Hematopoietic multipotent progenitor cell treated with erythropoietin and hydrocortisone succinate and interleukin-3 and kit ligand, for 6 days (in vitro differentiated cells): Measurements from ENCODE around the gene PLPPR1.
"Not testable (repeated sequence)": the region's sequence is repeated elsewhere in the genome, so short reads cannot be mapped to it uniquely, and the experiment has no call there.

ENCODE experiments used
- DNase-seq: peaks from one replicate; pipeline ENCODE4 v3.0.0-alpha.2; 2015

PLPPR1 gene

DNA sequence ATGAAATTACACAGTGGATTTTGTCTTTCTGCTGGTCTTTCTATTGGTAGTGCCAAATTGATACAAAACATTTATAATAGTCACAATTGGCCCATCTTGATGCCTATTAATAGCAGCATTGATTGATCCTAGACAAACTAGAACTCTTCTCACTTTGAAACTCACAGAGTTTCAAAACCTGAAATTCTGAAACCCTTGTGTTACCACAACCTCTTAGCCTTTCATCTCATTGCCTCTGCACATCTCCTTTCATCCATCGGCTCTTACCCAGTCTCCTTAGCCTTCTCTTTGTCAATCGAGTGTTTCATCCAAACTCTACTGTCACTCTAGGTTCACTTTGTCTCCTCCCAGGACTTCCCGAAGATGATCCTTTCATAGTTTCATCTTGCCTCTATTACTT is 22.1 kb downstream of the PLPPR1 start:
- no peak for DNase-seq

DNA sequence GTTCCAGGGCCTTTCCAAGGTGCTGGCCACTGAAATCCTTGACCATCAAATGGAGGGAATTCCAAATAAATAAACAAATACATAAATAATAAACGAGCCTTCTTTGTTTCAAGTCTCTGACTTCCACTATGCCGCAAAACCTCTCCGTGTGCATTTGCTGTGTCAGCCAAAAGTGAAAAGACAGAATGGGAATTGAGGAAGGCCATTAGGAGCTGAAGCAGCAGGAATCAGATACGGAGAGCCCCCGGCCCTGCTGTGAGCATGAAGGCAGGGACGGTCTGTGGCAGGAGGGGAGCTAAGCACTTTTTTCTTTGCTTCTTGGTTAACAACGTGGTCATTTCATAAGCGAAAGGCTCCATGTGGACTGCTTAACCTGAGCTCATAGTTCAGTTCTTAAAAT is 26.1 kb downstream of the PLPPR1 start:
- no peak for DNase-seq

DNA sequence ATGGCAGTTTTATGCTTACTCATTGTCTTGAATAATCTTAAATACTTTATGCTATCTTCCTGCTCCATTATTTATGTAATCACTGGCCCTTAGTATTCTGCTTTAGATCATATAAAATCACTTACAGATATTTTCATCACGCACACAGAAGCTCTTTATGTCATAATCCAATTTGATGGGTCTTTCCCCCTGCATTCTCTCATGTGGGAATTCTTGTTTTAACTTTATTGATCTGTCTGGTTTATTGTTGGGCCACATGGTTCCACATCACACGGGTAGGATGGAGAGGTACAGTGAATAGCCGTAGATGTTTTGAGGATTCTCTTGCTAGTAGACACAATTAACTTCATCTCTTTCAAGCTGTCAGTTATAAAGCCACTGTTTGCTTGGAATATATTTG is 27.0 kb downstream of the PLPPR1 start:
- no peak for DNase-seq

DNA sequence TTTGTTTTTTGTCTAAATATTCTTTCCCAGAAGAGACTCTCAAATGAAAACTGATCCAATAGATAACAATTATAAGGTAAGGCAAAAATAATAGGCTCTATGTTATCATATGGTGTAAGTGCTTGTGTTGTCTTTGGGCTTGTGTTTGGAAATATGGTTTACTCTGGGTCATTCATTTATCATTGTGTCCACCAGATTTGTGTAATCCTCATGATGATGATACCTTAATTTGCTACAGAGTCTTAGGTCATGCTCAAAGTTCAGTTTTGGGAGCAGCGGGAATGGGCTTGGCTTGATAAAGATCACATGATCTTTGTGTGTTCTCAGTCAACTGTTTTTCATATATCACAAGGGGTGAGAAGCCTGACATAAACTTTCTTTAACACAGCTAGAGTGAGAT is 34.2 kb downstream of the PLPPR1 start:
- no peak for DNase-seq

DNA sequence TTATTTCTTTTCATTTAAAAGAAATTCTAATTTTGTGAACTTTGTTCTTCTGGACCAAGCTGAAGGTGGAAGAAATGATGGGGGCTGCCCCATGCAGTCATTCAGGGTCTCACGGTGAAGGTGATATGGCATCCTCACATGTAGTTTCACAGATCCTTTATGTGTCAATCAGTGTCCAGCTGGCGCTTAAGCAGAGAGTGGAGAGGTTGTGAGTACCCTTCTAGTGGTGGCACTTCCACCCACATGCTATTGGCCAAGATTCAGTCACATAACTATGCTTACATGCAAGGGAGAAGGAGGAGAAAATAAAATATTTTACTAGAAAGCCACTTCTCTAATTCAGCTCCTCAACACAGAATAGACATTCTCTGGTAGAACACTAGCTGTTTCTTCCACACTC is 34.7 kb downstream of the PLPPR1 start:
- DNase-seq: no peak

DNA sequence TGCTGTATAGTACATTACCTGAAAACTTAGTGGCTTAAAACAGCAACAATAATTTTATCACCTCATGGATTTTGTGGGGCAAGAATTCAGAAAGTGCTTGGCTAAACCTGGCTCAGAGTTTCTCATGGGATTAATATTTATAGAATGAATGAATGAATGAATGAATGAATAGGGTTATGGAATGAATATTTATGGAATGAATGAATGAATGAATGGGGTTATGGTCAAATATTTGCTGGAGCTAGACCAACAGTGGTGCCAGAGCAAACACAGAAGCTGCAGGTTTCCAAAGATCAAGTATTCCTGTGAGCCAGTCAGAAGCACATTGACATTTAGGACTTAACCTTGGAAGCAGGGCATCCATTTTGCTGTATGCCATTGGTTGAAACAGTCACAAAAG is 35.7 kb downstream of the PLPPR1 start:
- DNase-seq: no peak

DNA sequence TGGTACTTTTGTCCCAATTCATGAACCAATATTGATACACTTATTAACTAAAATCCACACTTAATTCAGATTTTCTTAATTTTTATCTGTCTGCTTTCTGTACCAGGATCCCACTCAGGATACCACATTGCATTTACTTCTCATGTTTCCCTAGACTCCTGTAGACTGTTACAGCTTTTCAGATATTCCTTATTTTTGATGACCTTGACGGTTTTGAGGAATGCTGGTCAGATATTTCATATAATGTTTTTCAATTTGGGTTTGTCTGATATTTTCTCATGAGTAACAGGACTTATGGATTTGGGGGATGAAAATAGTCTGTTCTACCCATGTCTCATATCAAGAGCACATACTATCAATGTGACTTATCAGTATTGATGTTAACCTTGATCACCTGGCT is 37.4 kb downstream of the PLPPR1 start:
- DNase-seq: no peak

DNA sequence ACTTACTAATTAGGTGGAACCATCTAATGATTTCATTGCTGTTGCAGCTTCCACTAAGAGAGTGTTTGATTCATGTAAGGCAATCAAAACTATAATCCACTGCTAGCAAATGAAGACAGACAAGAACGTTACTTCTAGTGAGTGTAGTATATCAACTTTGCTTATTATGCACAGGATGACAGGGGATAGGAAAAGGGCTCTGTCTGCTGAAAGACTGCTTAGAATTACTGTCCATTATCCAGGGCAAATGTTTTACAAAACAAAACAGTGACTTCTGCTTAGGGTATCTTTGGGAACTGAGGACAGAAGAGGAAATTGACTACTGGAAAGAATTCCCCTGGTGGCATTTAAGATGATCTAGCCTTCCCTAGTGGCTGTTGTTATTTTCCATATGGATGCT is 40.2 kb downstream of the PLPPR1 start:
- no peak for DNase-seq

DNA sequence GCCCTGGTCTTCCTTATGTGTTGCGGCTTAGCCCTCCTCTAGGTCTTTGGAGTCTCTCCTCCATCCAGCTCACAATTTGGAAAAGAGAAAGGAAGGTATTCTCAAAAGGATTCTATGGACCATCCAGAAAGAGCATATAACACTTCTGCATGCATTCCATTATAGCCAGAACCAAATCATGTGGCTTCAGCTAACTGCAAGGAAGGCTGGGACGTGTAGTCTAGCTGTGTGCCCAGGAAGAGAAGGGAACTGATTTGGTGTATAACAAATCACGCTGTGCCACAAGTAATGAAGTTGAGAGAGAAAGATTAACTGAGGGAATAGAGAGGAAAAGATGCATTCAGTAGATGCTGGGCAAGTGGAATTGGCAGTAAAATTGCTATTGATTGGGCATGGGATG is 43.7 kb downstream of the PLPPR1 start:
- no peak for DNase-seq

DNA sequence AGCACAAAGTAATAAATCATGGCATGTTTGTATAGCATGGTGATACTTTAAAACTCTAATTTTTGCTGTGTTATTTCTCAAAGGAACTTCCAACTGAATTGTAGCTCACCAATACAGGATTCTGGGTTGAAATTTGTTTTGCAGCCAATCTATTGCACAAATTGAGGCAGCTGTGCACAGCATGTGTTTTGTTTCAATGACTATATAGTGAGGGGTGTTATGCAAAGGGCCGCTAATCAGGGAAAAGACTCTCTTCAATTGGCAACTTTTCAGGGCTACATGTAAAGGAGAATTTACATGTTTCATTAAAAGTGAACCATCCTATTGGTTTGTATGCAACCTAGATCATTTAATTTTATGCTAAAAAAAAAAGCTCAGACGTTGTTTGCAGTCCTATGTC is 44.6 kb downstream of the PLPPR1 start:
- no peak for DNase-seq

DNA sequence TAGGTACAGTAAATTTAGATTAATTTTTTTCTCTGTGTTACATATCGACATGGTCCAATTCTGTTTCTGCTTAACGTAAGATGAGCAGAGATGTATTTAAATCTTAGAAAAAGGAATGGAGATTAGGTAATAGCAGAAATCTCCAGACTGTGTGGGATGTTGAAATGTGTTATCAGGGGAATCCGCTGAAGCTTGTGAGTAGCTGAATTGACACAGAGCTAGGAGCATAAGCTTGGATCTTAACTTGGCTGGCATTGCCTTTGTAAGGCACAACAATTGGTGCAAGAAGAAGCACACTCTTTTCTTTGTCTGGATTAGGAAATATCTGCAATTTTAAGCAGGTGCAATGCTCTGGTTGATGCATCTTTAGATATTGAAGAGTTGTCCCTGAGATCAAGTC is 53.1 kb downstream of the PLPPR1 start:
- no peak for DNase-seq

DNA sequence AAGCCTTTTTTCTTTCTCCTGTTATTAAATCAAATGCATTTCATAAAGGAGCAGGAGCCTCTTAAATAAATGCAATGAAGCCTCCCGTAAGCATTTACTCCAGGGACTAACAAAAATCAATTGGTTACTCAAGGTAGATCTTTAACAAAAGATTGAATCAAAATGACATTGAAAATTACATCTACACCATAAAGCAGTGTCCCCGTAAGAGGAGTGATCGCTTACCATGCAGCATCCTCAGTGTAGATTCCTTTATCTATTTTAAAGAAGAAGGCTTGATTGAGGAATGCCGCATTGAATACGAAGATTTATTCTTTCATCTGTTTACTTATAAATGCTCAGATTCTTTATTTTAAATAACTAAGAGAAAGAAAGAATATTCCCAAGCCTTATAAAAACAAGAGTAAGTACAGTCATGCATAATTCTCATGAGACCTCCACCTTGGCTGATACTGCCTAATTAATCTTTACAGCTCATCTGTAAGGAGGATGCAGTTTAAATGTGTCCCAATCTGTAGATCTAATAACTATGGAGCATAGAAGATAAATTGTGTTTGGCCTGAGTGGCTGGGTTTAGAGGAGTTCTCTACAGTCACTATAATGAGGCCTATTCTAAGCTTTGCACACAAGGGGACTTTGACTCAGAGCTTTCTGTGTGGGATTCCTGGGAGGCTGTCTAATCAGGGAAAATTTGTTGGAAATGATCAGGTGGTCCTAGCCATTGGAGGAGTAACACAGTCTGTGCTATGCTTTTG is 55.1 kb downstream of the PLPPR1 start:
- no peak for DNase-seq

DNA sequence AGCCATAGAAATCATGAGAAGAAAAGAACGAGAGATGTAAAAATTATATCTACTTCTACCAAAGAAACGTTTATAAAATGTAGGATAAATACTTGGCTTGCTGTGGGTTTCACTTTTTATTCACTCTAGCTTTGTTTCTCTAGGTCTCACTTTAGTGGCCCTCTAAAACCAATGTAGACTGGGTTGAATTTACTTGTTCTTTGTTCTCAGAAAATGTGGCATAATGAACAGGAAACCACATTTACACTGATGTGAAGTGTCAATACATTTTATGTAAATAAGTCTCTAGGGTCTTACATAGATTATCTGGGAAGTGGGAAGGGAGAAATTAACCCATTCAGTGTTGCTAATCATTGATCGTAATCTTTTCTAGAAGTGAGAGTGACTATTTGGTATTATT is 58.9 kb downstream of the PLPPR1 start:
- no peak for DNase-seq

DNA sequence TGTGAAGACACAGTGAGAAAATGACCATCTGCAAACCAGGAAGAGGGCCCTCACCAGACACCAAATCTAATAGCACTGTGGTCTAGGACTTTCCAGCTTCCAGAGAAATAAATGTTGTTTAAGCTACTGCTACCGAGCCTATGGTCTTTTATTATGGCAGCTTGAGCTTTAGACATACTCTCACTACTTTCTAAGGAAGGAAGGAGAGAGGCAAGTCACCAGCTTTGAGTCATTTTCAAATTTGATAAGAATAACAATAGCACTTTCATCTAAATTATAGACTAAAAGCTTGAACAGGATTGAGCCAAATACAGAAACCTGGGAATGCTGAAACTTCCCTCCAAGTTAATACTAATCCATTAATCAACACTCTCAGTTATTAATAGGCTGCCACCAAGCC is 64.4 kb downstream of the PLPPR1 start:
- DNase-seq: no peak

DNA sequence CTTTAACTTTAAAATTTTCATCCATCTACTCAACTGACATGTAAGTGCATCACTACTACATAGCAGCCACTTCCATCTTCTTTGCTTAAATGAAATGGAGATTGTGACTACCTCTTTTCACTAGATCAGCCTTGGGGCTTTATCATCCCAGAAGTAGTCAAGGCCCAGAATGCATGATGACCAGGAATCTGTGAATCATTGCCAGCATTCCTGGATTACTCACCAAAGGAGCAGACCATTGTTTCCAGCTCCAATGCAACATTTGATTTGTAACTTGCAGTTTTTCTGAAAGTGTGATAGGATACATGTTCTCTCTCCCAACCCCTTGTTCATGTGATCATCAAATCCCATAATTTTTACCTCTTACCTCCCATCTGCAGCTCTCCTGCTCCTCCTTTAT is 65.1 kb downstream of the PLPPR1 start:
- no peak for DNase-seq

DNA sequence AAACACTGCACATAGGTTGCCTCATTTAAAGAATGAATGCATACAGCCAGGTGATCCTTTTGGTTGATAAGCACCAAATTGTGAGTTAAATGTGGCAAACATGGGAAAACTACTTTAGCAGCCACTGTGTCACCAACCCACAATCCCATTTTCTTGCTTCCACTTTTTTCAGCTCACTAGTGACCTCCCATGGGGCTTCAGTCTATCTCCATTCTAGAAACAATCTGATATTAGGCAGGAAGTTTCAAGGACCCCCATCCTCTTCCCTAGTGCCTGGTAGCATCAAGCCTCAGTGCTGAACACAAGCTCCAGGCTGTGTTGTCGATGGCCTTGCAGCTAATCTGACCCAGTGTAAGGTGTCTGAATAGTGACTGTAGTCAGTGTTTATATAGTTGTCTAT is 66.2 kb downstream of the PLPPR1 start:
- no peak for DNase-seq

DNA sequence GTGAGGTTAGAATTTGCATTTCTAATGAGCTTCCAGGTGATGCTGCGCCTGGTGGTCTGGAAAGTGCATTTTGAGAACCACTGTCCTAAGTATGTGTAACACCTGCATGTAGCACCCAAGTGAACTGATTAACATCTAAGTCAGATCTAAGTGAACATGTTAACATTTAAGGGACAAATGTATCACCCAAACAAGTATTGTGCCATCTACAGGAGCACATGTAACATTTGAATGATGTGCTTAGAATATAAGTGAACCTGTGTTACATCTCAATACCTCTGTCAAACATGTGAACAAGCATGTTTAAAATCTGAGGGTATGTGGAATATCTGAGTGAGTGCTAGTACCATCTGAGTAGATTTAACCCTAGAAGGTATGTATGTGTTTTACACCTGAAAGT is 68.7 kb downstream of the PLPPR1 start:
- DNase-seq: no peak

DNA sequence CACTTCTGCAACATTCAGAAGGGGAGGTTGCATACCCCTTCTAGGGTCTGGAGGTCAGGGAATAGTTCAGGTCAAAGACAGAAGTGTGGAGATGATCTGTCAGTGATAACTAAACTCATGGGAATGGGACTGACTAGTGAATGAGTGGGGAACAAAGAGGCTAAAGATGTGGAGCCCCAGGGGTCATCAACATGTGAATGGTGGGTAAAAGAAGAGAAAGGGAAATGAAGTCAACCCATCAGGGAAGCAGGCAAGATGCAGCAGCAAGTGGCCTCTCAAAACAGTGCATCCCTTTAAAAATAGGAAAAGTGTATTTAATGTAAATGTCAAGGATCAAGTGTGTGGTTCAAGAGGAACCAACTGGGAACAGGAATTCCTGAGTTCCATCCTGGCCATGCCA is 69.9 kb downstream of the PLPPR1 start:
- DNase-seq: no peak

DNA sequence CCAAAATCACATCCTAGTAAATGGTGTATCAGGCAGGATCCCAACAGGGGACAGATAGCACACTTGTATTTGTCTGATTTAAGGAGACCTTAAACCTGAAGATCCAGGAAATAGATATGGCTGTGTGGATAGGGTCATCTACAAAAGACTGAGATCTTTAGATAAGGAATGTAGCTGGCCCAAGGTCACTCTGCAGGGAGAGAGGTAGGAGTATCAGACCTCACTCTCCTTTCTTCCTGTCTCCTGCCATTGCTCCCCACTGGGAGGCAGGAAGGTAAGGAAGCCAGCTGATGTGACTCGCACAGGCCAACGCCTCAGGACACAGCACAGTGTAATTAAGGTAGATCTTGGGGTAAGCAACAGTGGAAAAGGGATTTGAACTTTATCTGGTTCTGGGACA is 85.8 kb downstream of the PLPPR1 start:
- no peak for DNase-seq

DNA sequence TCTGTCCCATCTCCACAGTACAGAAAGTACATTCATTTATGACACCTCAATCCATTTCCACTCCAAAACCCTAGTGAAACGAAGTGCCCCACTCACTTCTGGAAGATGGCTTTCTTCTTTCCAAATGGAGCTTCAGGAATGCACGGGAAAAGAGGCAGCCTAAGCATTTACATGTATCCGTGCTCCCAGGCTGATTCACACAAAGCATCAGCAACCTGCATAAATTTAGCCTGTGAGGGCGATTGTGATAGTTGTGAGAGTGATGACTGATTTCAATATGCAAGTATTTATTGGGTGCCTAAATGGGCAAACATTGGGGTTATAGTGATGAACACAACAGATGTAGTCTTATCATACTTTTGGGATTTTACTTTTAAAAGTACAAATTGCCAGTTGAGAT is 86.6 kb downstream of the PLPPR1 start:
- no peak for DNase-seq

DNA sequence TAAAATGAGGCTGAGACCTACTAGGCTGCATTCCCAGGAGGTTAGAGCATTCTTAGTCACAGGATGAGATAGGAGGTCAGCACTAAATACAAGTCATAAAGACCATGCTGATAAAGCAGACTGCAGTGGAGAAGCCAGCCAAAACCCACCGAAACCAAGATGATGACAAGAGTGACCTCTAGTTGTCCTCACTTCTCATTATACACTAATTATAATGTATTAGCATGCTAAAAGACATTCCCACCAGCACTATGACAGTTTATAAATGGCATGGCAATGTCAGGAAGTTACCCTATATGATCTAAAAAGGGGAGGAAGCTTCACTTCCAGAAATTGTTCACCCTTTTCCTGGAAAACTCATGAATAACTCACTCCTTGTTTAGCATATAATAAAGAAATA is 88.6 kb downstream of the PLPPR1 start:
- no peak for DNase-seq

DNA sequence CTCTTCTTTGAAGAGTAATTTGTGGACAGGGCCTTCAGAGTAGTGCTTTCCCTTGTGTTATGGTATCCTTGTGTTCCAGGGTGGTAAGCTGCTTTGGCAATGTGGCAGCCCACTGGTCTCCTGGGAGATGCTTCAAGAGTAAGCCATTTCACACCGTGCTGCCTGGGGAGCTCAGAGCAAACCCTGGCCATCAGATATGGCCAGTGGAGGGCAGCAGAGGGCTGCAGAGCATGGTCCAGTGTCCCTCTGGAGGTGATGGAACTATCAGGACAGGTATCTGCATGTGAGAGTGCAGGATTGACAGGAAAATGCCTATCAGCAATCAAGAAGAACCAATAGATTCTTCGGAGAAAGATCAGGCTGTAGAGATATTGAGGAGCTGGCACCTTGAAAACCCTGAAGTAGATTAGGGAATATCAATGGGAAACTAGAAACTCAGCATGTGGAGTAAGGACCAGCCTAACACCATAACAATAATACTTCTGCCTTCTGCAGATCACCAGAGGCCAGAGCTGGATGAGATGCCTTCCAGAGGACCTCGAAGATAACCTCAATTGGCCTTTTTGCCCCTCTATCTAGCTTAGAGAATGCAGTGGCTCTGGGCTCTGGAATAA is 90.8 kb downstream of the PLPPR1 start:
- peak; percentile 50 for DNase-seq

DNA sequence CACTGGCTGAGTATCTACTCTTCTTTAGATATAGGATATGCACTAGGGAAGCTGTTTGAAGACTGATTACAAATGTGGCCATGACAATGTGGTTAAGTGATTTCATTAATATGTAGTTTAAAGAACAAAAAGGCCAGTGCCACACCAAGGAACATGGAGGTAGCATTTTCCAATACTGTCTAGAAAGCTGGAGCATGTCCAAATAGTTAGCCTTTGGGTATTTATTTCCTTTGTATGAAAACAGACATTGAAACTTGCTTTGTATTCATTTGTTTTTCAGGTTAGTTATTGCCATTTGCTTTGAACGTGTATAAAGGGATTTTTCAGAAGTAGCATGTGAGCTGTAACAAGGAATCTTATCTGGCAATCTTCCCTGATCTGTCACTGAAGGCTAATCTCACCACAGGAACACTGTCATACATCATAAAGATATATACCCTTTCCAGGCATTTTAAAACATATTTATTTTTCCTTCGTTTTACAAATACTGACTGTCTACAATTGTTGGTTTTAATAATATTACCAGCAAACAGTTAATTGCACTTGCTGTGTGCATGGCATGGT is 93.4 kb downstream of the PLPPR1 start:
- no peak for DNase-seq

DNA sequence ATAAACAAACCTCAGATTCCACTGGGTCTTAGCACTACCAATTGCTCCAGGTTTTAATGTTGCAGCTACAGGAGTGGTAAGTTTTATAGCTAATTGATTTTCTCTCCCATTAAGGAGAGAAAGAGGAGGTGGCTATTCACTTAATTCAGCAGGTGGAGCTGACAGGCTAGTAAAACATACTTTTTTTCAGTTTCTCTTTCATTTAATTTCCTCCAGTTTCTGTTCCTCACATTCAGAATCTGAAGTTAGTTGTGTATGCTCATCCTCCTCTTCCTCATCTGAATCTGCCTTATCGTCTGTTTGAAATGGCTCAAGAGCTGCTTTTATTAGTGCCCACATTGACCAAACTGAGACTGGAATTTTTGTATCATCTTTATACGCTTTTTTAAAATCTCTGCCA is 98.0 kb downstream of the PLPPR1 start:
- DNase-seq: no peak

DNA sequence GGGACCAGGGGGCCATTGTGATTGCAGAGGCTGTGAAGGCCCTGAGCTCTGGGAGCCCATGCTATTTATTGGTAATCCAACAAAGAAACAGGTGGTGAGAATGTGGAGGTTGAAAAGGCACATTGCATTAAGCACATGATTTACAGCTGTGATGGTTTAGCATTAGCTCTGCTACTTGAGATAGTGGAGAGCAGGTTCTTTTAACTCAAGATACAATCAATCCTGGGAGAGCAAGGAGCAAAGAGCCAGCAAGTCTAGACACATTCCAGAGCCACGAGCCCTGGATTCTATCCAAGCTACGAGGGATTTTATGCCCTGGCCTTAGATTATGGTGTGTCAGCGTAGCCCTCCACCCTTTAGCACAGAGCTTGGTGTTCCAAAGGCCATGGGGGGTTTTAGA is 98.8 kb downstream of the PLPPR1 start:
- not testable (repeated sequence) for DNase-seq
